Mesenchymal stem cell (in vitro differentiated cells and primary cell): ENCODE results near the gene ANXA3.

ENCODE experiments used
- DNase-seq: peaks from one replicate; pipeline ENCODE4 v3.0.0-alpha.2; 2013
- H2AFZ ChIP-seq: one replicate; pipeline ENCODE4 v1.6.1; 2013; ENCODE audit warnings: low read depth, mild to moderate bottlenecking, control low read depth, inconsistent platforms, low read length, moderate library complexity
- H2AK5ac ChIP-seq: 2 replicates; pipeline ENCODE4 v1.6.1; 2013; ENCODE audit warnings: low read length, moderate library complexity, mild to moderate bottlenecking, inconsistent platforms; ENCODE audit not compliant: severe bottlenecking
- H2BK120ac ChIP-seq: one replicate; pipeline ENCODE4 v1.6.1; 2013; ENCODE audit warnings: low read depth, mild to moderate bottlenecking, inconsistent platforms, low read length, moderate library complexity
- H2BK12ac ChIP-seq, 2 experiments: one replicate each; pipeline ENCODE4 v1.6.1; 2013; ENCODE audit warnings: inconsistent platforms in 2 of 2, low read length in 2 of 2, mild to moderate bottlenecking in 2 of 2, moderate library complexity in 2 of 2, control low read depth in 1 of 2
- H2BK15ac ChIP-seq: one replicate; pipeline ENCODE4 v1.6.1; 2013; ENCODE audit warnings: mild to moderate bottlenecking, low read depth, inconsistent platforms; ENCODE audit not compliant: poor library complexity, severe bottlenecking
- H2BK5ac ChIP-seq: 2 replicates; pipeline ENCODE4 v1.6.1; 2013; ENCODE audit warnings: low read depth, mild to moderate bottlenecking, low read length, control low read depth, inconsistent platforms; ENCODE audit not compliant: poor library complexity, severe bottlenecking
- H3K14ac ChIP-seq, 2 experiments: one replicate each; pipeline ENCODE4 v1.6.1; 2013; ENCODE audit warnings: inconsistent platforms in 2 of 2, low read length in 2 of 2, control low read depth in 1 of 2, mild to moderate bottlenecking in 1 of 2, moderate library complexity in 1 of 2
- H3K18ac ChIP-seq, 2 experiments: one replicate each; pipeline ENCODE4 v1.6.1; 2013; ENCODE audit warnings: inconsistent platforms in 2 of 2, low read length in 2 of 2, control low read depth in 1 of 2, low read depth in 1 of 2, mild to moderate bottlenecking in 1 of 2
- H3K23ac ChIP-seq, 2 experiments: one replicate each; pipeline ENCODE4 v1.6.1; 2013; ENCODE audit warnings: inconsistent platforms in 2 of 2, low read length in 2 of 2, mild to moderate bottlenecking in 2 of 2, moderate library complexity in 2 of 2, control low read depth in 1 of 2
- H3K27ac ChIP-seq: 2 replicates; pipeline ENCODE4 v1.5.1; 2013; ENCODE audit warnings: mild to moderate bottlenecking, moderate library complexity, low read length, control low read depth, inconsistent platforms; ENCODE audit not compliant: poor library complexity, severe bottlenecking
- H3K27me3 ChIP-seq, 2 experiments: 2 replicates each; pipeline versions ENCODE4 v1.6.1 to v1.7.0; 2013; ENCODE audit warnings: low read length in 2 of 2, mild to moderate bottlenecking in 2 of 2, moderate library complexity in 2 of 2, control low read depth in 1 of 2, inconsistent platforms in 1 of 2; ENCODE audit not compliant: control insufficient read depth in 1 of 2, insufficient read depth in 1 of 2
- H3K36me3 ChIP-seq, 2 experiments: 2 replicates each; pipeline versions ENCODE4 v1.6.1 to v1.7.0; 2013; ENCODE audit warnings: low read length in 2 of 2, control low read depth in 1 of 2, inconsistent platforms in 1 of 2, low read depth in 1 of 2, mild to moderate bottlenecking in 1 of 2; ENCODE audit not compliant: insufficient read depth in 2 of 2, control insufficient read depth in 1 of 2
- H3K4ac ChIP-seq, 2 experiments: one replicate each; pipeline ENCODE4 v1.6.1; 2013; ENCODE audit warnings: inconsistent platforms in 2 of 2, low read length in 2 of 2, mild to moderate bottlenecking in 2 of 2, moderate library complexity in 2 of 2, control low read depth in 1 of 2, low read depth in 1 of 2
- H3K4me1 ChIP-seq: 2 replicates; pipeline ENCODE4 v1.6.1; 2013; ENCODE audit warnings: low read depth, low read length, control low read depth; ENCODE audit not compliant: control insufficient read depth, insufficient read depth
- H3K4me2 ChIP-seq: 2 replicates; pipeline ENCODE4 v1.6.1; 2013; ENCODE audit warnings: low read length, mild to moderate bottlenecking, inconsistent platforms; ENCODE audit not compliant: poor library complexity, severe bottlenecking
- H3K4me3 ChIP-seq, 2 experiments: 2 replicates each; pipeline versions ENCODE4 v1.5.1 to v1.7.0; 2013; ENCODE audit warnings: low read length in 2 of 2, mild to moderate bottlenecking in 2 of 2, control low read depth in 1 of 2, low read depth in 1 of 2; ENCODE audit not compliant: insufficient read depth in 1 of 2
- H3K79me1 ChIP-seq: replicated peaks from 2 replicates; pipeline ENCODE4 v1.6.1; 2013; ENCODE audit warnings: mild to moderate bottlenecking, control low read depth, low read length, inconsistent platforms; ENCODE audit not compliant: poor library complexity, severe bottlenecking
- H3K9ac ChIP-seq: 2 replicates; pipeline ENCODE4 v1.7.0; 2013; ENCODE audit warnings: mild to moderate bottlenecking, low read length, moderate library complexity
- H3K9me3 ChIP-seq: 2 replicates; pipeline ENCODE4 v1.7.0; 2013; ENCODE audit warnings: mild to moderate bottlenecking, low read length; ENCODE audit not compliant: control insufficient read depth
- H4K8ac ChIP-seq: one replicate; pipeline ENCODE4 v1.6.1; 2013; ENCODE audit warnings: inconsistent platforms, mild to moderate bottlenecking, low read length, moderate library complexity
- H4K91ac ChIP-seq: one replicate; pipeline ENCODE4 v1.6.1; 2013; ENCODE audit warnings: mild to moderate bottlenecking, low read length, inconsistent platforms
- WGBS: methylation state at CpG from one replicate; pipeline ENCODE4 v1.1.7; 2013; ENCODE audit warnings: mixed read lengths; 5-methylcytosine and 5-hydroxymethylcytosine counted together

The ANXA3 gene

GRCh38 chr4:78613522-78614321 is 62.2 kb downstream of the ANXA3 start:
- no peak overlapping the region for H4K8ac ChIP-seq
- no peak for DNase-seq
- no peak overlapping the region for H3K14ac ChIP-seq
- no peak overlapping the region for H2BK5ac ChIP-seq
- no peaks in the 10 kb centered on the region for H3K9me3 ChIP-seq
- no peak overlapping the region for H3K4me3 ChIP-seq
- no peak overlapping the region for H3K4me2 ChIP-seq
- H4K91ac ChIP-seq, result no peak overlapping the region
- no peaks in the 10 kb centered on the region for H3K36me3 ChIP-seq
- H2BK120ac ChIP-seq, result no peak overlapping the region
- H3K9ac ChIP-seq, result no peak overlapping the region
- 83% methylated on average over 4 of the region's 7 CpGs for WGBS
- H3K79me1 ChIP-seq, result no peaks in the 10 kb centered on the region
- no peak overlapping the region for H2AK5ac ChIP-seq
- H2AFZ ChIP-seq, result no peak overlapping the region
- no peak overlapping the region for H3K4ac ChIP-seq
- H3K4me1 ChIP-seq, result peaks cover 2% of the 10 kb centered on the region
- H2BK15ac ChIP-seq, result no peak overlapping the region
- H3K27ac ChIP-seq, result no peak overlapping the region
- H3K23ac ChIP-seq, result no peak overlapping the region
- H3K27me3 ChIP-seq, result no peaks in the 10 kb centered on the region
- no peak overlapping the region for H2BK12ac ChIP-seq
- no peak overlapping the region for H3K18ac ChIP-seq

- DNase-seq, result peak; percentile 80
- Histone ChIP-seq H2BK5ac (no peak overlapping the region), H3K36me3 (no peaks in the 10 kb centered on the region), H3K9me3 (no peaks in the 10 kb centered on the region), H4K91ac (no peak overlapping the region), H2AK5ac (no peak overlapping the region), H2AFZ (no peak overlapping the region), H3K27ac (no peak overlapping the region), H3K4me2 (no peak overlapping the region), H2BK12ac (no peak overlapping the region), H3K18ac (no peak overlapping the region), H3K9ac (no peak overlapping the region), H3K4me3 (no peak overlapping the region), H2BK120ac (no peak overlapping the region), H3K14ac (no peak overlapping the region), H3K4ac (no peak overlapping the region), H4K8ac (no peak overlapping the region), H3K23ac (peak overlapping the region in 1 of 2 experiments; percentile 76), H3K27me3 (no peaks in the 10 kb centered on the region), H2BK15ac (no peak overlapping the region), H3K79me1 (no peaks in the 10 kb centered on the region), H3K4me1 (peaks cover 2% of the 10 kb centered on the region)
- WGBS, result 25% methylated on average over 6 of the region's 7 CpGs
Measured at GRCh38 chr4:78616046-78616498, 64.5 kb downstream of the ANXA3 start.

DNA sequence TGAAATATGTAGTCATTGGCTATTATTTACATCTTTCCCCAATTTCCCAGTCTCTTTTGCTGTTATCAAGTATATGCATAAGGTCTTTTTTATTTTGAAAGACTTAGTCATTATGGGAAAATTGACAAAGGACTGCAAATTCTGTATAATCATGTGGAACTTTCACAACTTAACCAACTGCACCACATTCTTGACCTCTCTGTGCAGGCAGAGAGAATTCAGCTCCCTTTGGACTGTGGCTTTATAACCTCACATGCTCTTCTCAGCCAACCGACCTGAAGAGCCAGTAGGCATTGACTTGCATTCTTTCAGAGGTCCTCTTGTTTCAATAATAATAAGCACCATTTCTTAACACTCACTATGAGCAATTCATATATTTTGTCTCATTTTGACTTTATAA is 66.9 kb downstream of the ANXA3 start:
- Histone ChIP-seq H3K18ac (no peak overlapping the region), H2BK5ac (no peak overlapping the region), H3K79me1 (no peaks in the 10 kb centered on the region), H3K4me1 (peaks cover 10% of the 10 kb centered on the region), H3K4me3 (no peak overlapping the region), H3K4ac (no peak overlapping the region), H2BK120ac (no peak overlapping the region), H2BK12ac (no peak overlapping the region), H2BK15ac (no peak overlapping the region), H2AK5ac (no peak overlapping the region), H3K36me3 (no peaks in the 10 kb centered on the region), H3K9ac (no peak overlapping the region), H4K8ac (no peak overlapping the region), H2AFZ (no peak overlapping the region), H3K27me3 (no peaks in the 10 kb centered on the region), H3K4me2 (no peak overlapping the region), H3K23ac (no peak overlapping the region), H3K14ac (no peak overlapping the region), H3K27ac (no peak overlapping the region), H4K91ac (no peak overlapping the region), H3K9me3 (no peaks in the 10 kb centered on the region)
- WGBS, result 91% methylated on average over 1 of the region's 1 CpG
- no peak for DNase-seq

DNA sequence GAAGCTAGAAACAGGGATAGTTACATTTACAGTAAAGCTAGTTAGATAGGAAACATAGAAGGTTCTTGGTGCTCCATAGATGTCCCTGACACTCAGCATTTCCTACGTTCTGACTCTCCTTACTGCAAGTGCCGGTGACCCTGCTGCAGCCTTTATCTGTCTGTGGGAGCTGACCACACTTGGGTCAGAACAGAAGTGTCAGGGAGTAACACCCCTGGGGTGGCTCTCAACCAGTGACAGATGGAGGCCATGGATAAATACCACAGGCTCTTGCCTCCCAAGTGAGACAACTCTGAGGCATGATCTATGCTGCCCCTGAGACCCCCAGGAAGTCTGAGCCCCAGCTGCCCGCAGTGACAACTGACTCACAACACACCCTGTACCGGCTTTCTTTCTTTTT is 69.8 kb downstream of the ANXA3 start:
- H2BK15ac ChIP-seq, result no peak overlapping the region
- H2AFZ ChIP-seq, result no peak overlapping the region
- no peak overlapping the region for H2BK120ac ChIP-seq
- no peak overlapping the region for H3K4me2 ChIP-seq
- H3K9me3 ChIP-seq, result no peaks in the 10 kb centered on the region
- H2BK12ac ChIP-seq, result peak overlapping the region; percentile 56 to 75
- no peaks in the 10 kb centered on the region for H3K27me3 ChIP-seq
- H3K14ac ChIP-seq, result no peak overlapping the region
- H3K23ac ChIP-seq, result peak overlapping the region in 1 of 2 experiments; percentile 43
- WGBS, result 43% methylated on average over 4 of the region's 4 CpGs
- no peak overlapping the region for H3K9ac ChIP-seq
- H4K91ac ChIP-seq, result no peak overlapping the region
- H3K27ac ChIP-seq, result no peak overlapping the region
- peaks cover 13% of the 10 kb centered on the region for H3K4me1 ChIP-seq
- no peak overlapping the region for H2BK5ac ChIP-seq
- H4K8ac ChIP-seq, result peak overlapping the region; percentile 12
- H2AK5ac ChIP-seq, result peak overlapping the region; percentile 68
- peak; percentile 27 for DNase-seq
- peak overlapping the region in 1 of 2 experiments; percentile 73 for H3K18ac ChIP-seq
- H3K36me3 ChIP-seq, result no peaks in the 10 kb centered on the region
- H3K4me3 ChIP-seq, result no peak overlapping the region
- H3K79me1 ChIP-seq, result no peaks in the 10 kb centered on the region
- no peak overlapping the region for H3K4ac ChIP-seq
